ENCODE measurements around the gene FAM20B. TPM values are rescaled to one million over a fixed set of nuclear protein-coding genes. Genes with fewer than 3 reads are reported as not detected.

The FAM20B gene
- total RNA-seq (2022; extraction: Qiagen RNA extraction; ENCODE audit: low read depth) = 16.3 to 23.5 TPM (median 19.8 TPM) in 5 replicates

DNA sequence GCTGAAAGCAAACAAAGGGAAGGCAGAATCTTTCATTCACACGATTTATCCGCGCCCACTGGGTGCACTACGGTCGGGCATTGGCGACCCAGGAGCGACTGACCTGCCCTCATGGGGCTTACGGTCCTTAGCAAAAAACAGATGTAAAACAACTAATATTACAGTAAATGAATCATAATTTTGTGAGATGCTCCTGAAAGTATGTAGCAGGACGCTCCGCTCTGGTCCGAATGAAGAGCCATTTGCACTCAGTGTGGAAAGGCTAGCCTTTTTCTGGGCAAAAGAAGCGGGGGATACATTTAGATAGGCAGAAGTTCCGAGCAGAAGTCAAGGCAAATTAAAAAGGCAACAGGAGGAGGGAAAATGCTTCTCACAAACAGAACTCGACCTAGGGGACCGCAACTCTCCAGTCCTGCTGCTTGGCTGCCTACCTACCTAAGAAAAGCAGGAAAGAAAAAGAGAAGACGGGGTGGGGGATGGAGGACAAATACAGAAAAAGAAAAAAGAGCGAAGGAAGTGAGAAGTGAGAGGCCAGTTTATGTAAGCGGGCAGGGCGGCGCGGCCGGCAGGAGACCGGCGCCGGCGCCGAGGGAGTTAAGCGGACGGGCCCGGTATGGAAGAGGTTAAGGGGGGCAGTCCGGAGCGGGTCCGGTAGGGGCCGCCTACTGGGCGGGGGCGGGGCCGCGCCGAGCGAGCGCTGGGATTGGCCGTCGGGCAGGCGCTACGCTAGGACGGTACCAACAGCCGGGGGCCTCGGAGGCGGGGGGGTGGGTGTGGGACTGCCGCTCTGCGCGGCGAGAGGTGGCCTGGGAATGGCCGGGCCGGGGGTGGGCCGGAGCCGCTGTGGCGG lies at the start of gene FAM20B:
TSS of gene FAM20B (plus strand) at position 770 of the 850 bp plus-strand sequence. CDS start 17,954 bp downstream, outside the sequence.

GRCh38 chr1:179081687-179082332 lies 56.1 kb downstream of the FAM20B start, which contains the start of gene TOR3A:
TOR3A (plus strand) TSS chr1:179082070; CDS start chr1:179082129, 59 bp downstream.

Other genes starting within 250 kb of the FAM20B start
- not detected in 5 replicates for gene ANGPTL1, start 154.8 kb upstream of the FAM20B start, total RNA-seq (2022; extraction: Qiagen RNA extraction; ENCODE audit: low read depth)
- 41.8 to 46.9 TPM (median 44.2 TPM) in 5 replicates for gene TOR3A, start 56.2 kb downstream of the FAM20B start, total RNA-seq (2022; extraction: Qiagen RNA extraction; ENCODE audit: low read depth)
- 14.3 to 25.2 TPM (median 15.5 TPM) in 5 replicates for gene ABL2, start 203.8 kb downstream of the FAM20B start, total RNA-seq (2022; extraction: Qiagen RNA extraction; ENCODE audit: low read depth)

All from A549 treated with CpdA at 1 μM for 4 hours (cell line).